Measurements from ENCODE around the gene TMEM225B.
"Not testable (repeated sequence)": the region's sequence is repeated elsewhere in the genome, so short reads cannot be mapped to it uniquely, and the experiment has no call there.

The TMEM225B gene, protein sequence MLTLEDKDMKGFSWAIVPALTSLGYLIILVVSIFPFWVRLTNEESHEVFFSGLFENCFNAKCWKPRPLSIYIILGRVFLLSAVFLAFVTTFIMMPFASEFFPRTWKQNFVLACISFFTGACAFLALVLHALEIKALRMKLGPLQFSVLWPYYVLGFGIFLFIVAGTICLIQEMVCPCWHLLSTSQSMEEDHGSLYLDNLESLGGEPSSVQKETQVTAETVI

GRCh38 chr7:99597762-99598501 is at the start of gene TMEM225B:
TSS of gene TMEM225B (plus strand) at chr7:99598267. CDS start at chr7:99604389, 6,122 bp downstream.
- DNase-seq = no peak

DNA sequence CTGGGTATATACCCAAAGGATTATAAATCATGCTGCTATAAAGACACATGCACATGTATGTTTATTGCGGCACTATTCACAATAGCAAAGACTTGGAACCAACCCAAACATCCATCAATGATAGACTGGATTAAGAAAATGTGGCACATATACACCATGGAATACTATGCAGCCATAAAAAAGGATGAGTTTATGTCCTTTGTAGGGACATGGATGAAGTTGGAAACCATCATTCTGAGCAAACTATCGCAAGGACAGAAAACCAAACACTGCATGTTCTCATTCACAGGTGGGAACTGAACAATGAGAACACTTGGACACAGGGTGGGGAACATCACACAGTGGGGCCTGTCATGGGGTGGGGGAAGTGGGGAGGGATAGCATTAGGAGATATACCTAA is 48.5 kb upstream of the TMEM225B start:
- not testable (repeated sequence) for DNase-seq

DNA sequence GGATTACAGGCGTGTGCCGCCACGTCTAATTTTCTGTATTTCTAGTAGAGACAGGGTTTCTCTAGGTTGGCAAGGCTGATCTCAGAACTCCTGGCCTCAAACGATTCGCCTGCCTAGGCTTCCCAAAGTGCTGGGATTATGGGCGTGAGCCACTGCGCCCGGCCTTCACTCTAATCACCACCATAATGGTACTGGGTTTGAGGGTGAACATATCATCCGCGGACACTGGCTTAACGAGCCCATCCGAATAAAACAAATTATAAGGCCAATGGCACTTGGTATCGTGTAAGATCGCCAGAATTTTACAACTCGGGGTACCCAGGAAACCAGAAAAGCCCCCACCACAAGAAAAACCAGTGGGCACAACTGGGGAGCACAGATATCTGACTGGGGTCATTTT is 46.7 kb upstream of the TMEM225B start:
- DNase-seq = no peak

- DNase-seq = peak; percentile 95
Measured at GRCh38 chr7:99551767-99552463, 46.2 kb upstream of the TMEM225B start, which contains the start of gene FAM200A. TSS of gene FAM200A (minus strand) at chr7:99552114. CDS start at chr7:99548407, 3,707 bp downstream.

DNA sequence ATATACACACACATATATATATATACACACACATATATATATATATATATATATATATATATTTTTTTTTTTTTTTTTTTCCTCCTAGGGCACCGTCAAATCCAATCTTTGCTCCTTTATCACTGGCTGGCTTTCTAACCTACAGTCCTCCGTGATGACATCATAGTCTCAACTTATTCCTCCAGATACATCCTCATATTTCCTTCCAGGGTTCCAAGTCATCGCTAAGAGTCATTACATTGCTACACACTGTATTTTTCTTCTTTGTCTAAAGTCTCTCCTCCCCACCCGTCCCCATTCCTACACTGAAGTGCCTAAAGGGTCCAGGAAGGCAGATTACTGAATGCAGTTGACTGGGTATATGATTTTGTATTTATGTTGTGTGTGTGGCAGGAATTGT is 45.0 kb upstream of the TMEM225B start:
- no peak for DNase-seq

DNA sequence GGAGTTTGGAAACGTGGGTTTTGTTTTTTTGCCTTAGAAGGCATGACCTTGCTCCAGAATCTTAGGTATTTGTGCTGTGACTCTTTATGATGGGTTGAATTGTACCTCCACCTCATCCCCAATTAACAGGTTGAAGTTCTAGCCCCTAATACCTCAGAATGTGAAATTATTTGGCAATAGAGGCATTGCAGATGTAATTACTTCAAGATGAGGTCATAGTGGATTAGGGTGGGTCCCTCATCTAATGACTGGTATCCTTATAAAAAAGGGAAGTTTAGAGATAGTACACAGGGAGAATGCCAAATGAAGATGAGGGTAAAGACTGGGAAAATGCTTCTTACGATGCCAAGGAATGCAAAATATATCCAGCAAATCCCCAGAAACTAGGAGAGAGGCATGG is 43.1 kb upstream of the TMEM225B start:
- DNase-seq = no peak

DNA sequence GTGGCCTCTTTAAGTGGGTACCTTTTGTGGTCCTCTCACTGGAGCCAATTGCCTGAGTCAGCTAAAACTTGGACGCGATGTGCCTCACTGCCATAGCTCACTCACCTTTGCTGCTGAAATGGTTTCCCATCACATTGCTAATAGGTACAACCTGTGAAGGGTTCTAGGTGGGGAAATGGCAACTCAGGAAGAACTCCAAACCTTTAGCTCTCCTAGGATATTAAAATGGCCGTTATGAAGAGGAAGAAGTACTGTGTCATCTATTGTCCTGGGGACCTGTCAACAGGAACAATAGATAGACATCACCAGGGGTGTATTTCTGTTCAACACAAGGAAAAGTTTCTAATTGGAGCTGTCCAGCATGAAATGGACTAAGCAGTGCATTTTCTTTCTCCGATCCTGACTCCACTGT is 40.9 kb upstream of the TMEM225B start:
- DNase-seq = no peak

GRCh38 chr7:99557940-99558305 is 40.1 kb upstream of the TMEM225B start:
- no peak for DNase-seq

DNA sequence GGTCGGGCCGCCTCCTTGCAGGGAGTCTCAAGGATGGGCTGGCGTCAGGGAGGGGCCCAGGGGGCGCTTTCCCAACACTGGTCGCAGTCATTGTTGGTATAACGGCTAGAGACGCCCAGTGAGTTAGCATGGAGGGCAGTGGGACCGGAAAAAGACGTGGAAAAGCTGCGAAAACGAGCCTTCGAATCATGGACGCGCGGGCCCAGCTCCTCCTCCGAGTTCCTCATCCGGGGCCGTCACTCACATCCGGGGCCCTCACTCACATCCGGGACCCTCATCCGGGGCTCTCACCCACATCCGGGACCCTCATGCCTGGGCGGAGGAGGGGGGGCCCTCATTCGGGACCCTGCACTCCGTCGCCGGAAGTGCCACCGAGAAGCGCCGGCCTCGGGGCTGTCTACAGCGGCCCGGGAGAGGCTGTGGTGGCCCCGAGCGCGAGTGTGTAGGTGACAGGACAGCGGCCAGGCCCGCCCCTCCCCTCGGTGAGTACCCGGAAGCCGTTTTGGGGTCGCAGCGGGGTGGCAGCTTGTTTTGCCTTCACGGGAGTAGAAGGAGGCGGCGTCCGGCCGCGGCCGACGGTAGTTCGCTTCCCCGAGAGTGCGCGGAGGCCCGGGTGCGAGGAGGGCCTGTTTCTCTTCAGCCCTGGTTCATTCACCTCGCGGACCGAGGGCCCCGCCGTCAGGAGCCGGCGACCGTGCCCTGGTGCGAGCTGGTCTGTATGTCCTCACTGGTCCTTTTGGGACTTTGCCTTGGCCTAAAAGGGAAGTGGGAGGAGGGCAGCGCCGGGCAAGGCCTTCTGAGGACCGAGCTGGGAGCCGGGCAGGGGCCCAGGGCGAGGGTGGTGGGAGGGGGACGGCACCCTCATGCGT is 39.5 kb upstream of the TMEM225B start, which contains the start of gene ZNF655:
ZNF655 (plus strand) TSS at position 337 of the 869 bp plus-strand sequence. CDS start 1,918 bp downstream, outside the sequence.
- peak; percentile 94 for DNase-seq

GRCh38 chr7:99559175-99559915 is 38.7 kb upstream of the TMEM225B start:
- no peak for DNase-seq

DNA sequence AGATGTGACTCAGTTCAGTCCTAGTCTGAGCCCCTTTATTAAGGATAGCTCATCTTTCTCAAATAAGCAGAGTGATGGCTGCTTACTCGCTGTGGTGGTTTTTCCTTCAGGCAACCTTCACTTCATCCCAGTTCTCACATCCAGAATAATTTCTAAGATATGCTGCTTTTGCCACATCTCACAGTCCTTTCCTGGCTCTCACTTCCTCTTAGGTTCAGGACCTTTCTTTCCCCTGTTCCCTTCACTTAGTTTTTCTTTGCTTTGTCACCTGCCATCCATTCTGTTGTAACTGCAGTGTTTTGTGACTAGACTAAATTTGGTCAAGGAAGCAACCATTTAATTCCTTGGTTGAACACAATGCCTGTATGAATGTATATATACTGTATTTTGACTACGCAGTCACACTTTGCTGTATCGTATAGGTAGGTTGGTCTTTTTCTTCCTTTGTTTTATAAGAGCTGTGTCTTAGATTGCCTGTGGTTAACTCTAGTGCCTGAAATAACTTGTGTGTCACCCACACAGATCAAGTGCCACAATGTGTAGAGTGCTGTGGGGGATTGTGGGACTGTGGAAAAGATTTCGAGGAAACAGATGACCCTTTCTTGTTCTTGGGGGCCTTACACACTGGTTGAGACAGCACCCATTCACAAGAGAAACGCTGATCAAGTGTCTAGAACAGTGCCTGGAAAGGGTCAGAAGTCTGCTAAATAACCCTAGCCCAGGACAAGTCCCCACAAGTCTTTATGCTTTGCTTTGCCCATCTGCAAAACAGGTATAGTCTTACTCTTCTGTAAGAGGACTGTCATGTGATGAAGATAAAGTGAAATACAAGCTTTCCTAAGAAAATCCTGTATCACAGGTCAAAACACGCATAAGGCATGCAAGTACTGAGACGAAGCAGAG is 37.0 kb upstream of the TMEM225B start:
- no peak for DNase-seq

- DNase-seq = no peak
Measured at GRCh38 chr7:99561737-99562051, 36.4 kb upstream of the TMEM225B start.

DNA sequence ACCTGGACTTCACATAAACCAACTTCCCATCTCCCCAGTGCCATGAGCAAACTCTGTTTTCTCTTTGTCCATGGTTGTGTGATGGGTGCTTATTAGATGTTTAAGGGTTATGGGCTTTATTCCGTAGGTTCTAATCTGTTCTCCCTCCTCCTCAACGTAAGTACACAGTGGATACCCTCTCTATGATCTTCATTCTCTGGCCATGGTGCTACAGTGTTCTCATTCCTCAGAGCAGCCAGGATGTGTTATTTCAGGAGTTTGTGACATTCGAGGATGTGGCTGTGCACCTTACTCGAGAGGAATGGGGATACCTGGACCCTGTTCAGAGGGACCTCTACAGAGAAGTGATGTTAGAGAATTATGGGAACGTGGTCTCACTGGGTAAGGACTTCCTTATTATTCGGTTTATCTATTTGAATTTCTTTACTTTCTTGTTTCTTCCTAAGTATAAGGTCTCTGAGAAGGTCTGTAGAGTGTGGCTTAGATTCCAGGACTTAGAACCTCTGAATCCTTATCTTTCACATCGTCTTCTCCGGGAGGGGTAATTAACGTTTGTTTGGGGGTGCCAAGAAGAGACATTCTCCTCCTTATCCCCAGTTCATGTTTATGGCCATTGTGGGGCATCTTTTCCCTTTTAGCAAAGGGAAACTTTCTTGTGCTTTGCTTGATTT is 35.8 kb upstream of the TMEM225B start:
- no peak for DNase-seq

DNA sequence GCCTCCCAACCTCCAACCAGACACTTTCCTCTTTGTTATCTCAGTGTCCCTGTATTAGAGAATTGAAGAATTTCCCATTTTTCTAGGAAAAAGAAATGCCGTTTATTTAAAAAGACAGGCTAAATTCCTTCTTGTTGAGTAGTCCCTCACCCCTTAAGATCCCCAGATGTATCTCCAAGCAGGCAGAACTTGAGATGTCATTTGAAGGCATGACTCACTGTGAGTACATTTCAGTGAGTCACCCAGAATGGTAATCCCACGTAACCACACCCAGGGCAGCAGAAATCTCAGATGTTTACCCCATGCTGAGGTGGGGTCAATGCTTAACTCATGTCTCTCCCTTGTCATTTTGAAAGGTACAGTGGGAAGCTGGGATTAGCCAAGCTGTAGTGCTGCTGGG is 35.2 kb upstream of the TMEM225B start:
- DNase-seq = no peak

- no peak for DNase-seq
Measured at GRCh38 chr7:99563650-99564049, 34.4 kb upstream of the TMEM225B start.

GRCh38 chr7:99568770-99569169 is 29.3 kb upstream of the TMEM225B start:
- not testable (repeated sequence) for DNase-seq

- no peak for DNase-seq
Measured at GRCh38 chr7:99571768-99572167, 26.3 kb upstream of the TMEM225B start.

- DNase-seq = no peak
Measured at GRCh38 chr7:99573257-99573656, 24.8 kb upstream of the TMEM225B start.

DNA sequence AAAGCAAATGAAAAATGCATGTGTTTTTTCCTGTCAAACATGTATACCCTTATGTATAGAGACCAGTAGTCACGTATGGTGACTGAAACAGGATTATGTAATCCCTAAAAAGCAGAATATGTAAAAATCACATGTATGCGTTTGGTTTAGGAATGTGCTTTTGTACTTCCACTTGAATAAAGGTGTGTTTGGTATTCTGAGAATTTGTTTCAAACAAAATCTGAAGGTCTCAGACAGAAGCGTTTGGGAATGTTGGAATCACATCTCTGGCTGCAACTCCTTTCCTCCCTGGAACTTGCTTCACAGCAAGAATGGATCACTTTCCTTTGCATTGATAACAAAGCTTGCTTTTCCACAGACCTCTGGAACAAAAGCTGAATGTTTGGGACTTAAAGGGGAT is 21.8 kb upstream of the TMEM225B start:
- DNase-seq = no peak

GRCh38 chr7:99579281-99579955 is 18.6 kb upstream of the TMEM225B start:
- no peak for DNase-seq

All from NCI-H345 (cell line).